Anterior cingulate cortex (tissue), 58 donors: Measurements from ENCODE around the gene TSC2.

Experiments used
- DNase-seq, 58 donors: peaks; one replicate each; lab custom pipeline; 2025; lab: John Stamatoyannopoulos, UW

TSC2 gene

GRCh38 chr16:2040787-2041522 is 6.8 kb upstream of the TSC2 start:
- DNase-seq, result no peak

DNA sequence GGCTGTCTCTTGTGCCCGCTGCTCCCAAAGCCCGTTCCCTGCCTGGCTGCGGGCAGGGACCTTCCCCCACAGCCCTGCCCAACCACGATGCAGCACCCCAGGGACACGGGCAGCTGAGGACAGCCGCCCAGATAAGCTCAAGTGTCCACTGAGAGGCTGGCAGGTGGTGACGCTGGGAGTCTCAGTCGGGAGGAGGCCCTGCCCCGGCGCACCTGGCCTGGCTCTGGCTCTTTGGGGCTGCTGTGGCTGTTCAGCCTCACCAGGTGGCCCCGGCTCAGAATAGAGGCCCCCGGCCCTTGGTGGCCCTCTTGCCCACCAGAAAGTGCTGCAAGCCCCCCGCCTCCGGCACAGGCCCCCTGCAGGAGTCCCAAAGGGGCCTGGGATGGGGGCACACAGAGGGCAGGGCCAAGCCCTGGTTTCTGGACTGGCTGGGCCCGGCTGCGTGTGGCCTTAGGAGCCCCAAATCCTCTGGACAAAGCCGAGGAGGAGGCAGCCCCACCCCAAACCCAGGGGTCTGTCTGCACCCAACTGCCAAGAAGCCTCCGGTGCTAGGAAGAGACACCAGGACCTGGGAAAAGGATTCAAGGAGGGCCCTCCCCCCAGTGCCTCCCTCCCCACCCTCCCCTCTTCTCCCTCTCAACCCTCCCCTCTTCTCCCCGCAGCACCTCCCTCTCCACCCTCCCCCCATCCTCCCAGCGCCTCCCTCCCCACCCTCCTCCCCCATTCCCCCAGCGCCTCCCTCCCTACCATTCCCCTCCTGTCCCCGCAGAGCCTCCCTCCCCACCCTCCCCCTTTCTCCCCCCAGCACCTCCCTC is 5.4 kb upstream of the TSC2 start:
- DNase-seq, result no peak

GRCh38 chr16:2042986-2043666 is 4.7 kb upstream of the TSC2 start:
- DNase-seq, result no peak

- peak in 29 of 58 donors; percentile 6 to 70 (median 32) for DNase-seq
Measured at GRCh38 chr16:2043667-2044451, 3.9 kb upstream of the TSC2 start.

DNA sequence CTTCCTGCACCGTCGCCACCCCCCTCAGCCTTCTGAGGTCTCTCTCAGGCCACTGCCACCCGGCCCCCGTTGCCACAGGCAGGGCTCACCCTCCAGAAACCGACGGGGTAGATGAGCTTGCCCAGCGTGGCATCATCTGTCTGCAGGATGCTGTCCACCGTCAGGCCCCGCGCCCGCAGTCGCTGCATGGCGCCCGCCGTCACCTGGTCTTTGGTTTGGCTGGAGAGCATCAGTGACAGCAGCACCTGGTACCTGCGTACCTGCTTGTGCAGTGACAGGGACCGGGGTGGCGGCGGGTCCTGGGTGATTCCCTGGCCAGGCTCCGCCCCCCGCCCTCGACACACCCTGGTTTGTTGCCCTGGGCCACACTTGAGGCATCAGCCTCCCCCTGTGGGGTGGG is 3.2 kb upstream of the TSC2 start:
- DNase-seq, result no peak

DNA sequence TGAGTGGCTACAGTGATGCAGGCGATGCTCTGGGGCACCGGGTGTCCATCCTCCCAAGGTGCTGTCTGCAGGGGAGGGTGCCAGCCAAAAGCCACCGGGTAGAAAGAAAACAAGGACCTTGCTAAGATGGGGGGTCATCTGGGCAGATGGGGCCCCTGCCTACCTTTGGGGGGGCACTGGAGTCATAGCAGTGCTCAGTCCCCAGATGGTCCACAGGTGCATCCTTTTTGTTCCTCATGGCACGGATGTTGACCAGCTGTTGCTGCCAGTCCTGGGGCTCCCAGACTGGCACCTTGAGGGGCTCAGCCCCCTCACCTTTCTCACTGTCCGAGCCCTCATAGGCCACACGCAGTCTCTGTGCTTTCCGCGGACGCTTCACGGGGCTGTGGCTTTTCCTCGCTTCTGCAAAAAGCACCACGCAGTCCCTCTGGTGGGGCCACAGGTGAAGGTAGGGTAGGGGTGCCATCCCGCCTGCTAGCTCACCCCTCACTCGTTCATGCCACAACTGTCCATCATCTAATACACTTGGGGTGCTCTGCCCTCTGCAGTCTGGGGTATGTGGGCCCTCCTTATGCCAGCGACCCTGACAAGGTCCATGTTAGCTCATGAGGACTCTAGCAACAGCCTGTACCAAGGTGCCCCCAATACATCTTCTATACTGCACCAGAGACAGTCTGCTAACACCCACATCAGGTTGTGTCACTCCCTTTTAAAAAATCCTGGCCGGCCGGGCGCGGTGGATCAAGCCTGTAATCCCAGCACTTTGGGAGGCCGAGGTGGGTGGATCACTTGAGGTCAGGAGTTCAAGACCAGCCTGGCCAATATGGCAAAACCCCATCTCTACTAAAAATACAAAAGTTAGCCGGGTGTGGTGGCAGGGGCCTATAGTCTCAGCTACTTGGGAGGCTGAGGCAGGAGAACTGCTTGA is 1.6 kb upstream of the TSC2 start:
- no peak for DNase-seq

GRCh38 chr16:2046893-2047329 is 874 bp upstream of the TSC2 start:
- DNase-seq, result no peak

- DNase-seq, result peak in 2 of 58 donors; percentile 46 to 53
Measured at GRCh38 chr16:2048116-2048543, 345 bp downstream of the TSC2 start.

- no peak for DNase-seq
Measured at GRCh38 chr16:2053211-2053610, 5.4 kb downstream of the TSC2 start.

- DNase-seq, result no peak
Measured at GRCh38 chr16:2053897-2054296, 6.1 kb downstream of the TSC2 start.

DNA sequence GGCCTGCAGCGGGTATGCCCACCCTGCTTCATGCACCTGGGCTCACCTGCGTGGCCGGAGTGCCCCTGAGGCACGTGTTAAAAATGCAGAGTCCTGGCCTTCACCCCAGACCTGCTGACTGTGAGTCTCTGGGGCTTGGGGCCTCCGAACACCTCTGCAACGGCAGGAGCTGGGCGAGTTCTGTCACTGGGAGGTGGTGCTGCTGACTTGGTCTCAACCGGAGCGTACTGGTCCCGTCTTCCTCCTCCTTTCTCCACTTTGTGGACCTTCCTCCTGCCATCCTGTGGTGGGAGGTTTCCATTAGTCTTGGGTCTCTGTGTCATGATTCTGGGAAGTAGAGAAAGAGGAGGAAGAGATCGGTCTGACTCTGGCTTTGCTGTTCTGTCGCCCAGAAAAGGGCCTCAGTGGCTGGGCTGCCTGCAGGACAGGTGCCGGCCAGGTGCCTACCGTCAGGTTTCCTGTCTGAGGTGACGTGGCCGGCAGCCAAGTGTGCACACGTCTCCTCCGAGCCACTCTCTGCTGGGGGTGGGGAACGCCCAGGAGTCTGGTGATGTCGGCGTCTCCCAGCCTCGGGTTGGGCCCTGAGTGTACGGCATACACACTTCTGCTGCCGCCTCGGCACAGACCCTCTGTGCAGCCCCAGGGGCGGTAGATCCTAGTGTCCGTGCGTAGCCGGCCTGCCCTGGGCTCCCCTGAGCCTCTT is 6.9 kb downstream of the TSC2 start:
- no peak for DNase-seq

DNA sequence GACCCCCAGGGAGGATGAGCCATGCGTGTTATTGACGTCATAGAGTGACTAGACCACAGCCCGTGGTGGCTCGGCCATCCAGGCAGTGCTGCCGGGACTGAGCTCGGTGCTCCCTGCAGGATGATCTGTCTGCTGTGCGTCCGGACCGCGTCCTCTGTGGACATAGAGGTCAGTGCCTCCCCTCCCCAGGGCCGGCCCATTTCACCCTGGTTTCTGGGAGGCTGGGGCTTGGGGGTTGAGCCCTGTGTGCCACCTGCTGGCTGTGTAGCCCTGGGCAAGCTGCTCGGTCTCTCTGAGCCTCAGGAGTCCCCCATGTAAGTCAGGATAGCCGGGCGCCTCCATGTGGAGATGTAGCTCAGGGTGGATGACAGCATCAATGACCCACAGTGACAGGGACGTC is 8.3 kb downstream of the TSC2 start:
- DNase-seq, result peak in 10 of 58 donors; percentile 6 to 69 (median 26)

GRCh38 chr16:2056681-2057407 is 9.1 kb downstream of the TSC2 start:
- peak in 24 of 58 donors; percentile 2 to 75 (median 28) for DNase-seq

DNA sequence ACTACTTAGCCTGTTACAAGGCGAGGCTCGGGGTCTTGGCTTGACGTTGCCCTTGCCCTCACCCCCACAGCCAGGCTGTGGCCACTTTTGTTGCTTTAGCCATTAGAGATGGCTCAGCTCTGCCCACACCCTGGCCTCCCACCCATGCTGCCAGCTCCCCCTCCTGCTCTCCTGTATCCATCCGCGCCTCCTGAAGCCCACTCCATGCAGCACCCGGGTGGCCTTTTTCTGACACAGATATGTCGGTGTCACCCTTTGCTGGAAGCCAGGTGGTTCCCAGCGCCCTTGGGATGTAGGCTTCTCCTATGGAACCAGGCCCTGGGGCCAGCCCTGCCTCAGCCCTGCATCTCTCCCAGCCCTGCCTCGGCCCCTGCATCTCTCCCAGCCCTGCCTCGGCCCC is 9.7 kb downstream of the TSC2 start:
- DNase-seq, result no peak

DNA sequence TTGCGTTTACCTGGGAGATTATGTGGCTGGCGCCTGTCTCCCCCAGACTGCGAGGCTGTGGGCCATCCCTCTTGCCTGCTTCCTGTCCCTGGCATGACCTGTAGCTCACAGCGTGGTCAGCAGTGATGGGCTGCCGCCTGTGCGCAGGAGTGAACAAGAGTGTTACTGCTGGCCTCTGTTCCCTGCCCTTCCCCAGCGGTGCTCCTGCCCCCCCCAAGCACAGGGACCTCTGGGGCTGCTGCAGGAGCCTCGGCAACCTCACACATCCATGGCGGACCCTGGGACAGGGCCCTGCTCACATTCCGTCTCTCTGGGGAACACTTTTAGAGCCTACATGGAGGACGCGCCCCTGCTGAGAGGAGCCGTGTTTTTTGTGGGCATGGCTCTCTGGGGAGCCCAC is 10.6 kb downstream of the TSC2 start:
- no peak for DNase-seq

- no peak for DNase-seq
Measured at GRCh38 chr16:2058872-2059271, 11.1 kb downstream of the TSC2 start.

GRCh38 chr16:2060346-2060745 is 12.6 kb downstream of the TSC2 start:
- no peak for DNase-seq

- DNase-seq, result no peak
Measured at GRCh38 chr16:2061023-2061422, 13.2 kb downstream of the TSC2 start.
